ENCODE measurements around the gene NBPF20.

- no peak for TF ChIP-seq CTCF (conservative IDR thresholded peaks at IDR 0.05; ENCODE audit: low read depth, low read length)
- no peak for TF ChIP-seq EZH2phosphoT487 (IDR thresholded peaks at IDR 0.05; ENCODE audit: borderline replicate concordance, low read length)
These were observed at the start of gene NBPF20 for GRCh38 chr1:145425436-145426029.

All from PC-3 (cell line).